Measurements from ENCODE around the gene AADACL2.
"Not testable (repeated sequence)": the region's sequence is repeated elsewhere in the genome, so short reads cannot be mapped to it uniquely, and the experiment has no call there.

AADACL2 gene

DNA sequence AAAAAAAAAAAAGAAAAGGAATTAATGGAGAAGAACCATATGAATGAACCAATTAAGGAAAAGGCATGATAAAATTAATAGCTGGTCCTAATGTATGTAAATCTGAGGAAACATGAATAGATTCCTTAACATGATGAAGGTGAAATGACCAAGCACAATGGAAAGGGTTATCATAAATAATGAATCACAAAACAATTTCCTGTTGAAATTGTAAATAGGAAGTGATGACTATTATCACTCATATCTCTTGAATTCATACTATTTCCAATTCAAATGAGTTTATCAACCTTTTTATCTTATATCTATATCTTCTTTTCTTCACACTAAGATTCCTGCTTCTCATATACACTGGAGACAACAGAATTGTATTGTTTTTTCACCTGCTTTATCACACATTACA is 32.0 kb downstream of the AADACL2 start:
- no peak for DNase-seq (ENCODE audit: low read depth in 2 of 2)

GRCh38 chr3:151766454-151766853 is 32.7 kb downstream of the AADACL2 start:
- no peak for DNase-seq (ENCODE audit: low read depth in 2 of 2)

DNA sequence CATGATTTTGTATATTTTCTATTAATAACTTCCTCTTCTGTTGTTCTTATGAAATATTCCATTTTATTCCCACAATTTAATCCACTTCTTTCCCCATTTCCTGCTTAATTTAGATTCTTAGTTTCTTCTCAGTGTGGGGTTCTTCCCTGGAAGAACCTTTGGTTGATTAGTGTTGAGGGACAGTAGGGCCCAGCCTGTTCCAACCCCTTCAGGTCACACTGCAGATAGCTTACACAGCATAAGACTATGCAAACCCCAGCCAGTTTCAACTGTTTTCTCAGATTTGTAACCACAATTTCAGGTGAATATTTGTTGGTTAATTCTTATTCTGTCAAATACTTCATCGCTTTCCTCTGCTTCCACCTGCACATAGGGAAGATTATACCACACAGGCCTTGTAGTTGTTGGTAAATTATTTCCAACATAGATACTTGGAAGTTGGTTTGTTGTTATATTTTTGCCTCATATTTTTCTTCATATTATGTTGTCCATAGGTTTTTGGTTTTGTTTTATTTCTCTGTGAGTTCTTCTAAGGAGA is 34.7 kb downstream of the AADACL2 start:
- DNase-seq (ENCODE audit: low read depth in 2 of 2), result no peak

GRCh38 chr3:151769175-151769574 is 35.4 kb downstream of the AADACL2 start:
- no peak for DNase-seq (ENCODE audit: low read depth in 2 of 2)

GRCh38 chr3:151770956-151771355 is 37.2 kb downstream of the AADACL2 start:
- no peak for DNase-seq (ENCODE audit: low read depth in 2 of 2)

GRCh38 chr3:151772825-151773480 is 39.2 kb downstream of the AADACL2 start:
- DNase-seq (ENCODE audit: low read depth in 2 of 2), result no peak

DNA sequence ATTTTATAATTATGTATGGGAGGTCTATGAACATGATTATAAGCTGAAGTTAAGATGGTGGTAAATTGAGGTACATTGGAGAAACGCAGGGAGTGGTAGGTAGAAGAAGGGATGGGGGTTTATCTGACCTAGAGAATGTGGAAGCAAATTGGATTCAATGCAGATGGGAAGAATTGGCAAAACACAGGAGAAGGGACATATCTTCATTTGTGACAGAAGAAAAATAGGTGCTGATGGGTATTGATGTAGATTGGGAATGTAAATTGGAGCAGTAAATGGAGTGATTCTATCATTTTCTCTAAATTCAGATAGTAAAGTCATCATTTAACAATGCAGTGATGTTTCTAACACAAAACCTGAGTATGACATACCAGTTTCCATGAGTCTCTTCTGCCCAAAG is 40.5 kb downstream of the AADACL2 start:
- no peak for DNase-seq (ENCODE audit: low read depth in 2 of 2)

DNA sequence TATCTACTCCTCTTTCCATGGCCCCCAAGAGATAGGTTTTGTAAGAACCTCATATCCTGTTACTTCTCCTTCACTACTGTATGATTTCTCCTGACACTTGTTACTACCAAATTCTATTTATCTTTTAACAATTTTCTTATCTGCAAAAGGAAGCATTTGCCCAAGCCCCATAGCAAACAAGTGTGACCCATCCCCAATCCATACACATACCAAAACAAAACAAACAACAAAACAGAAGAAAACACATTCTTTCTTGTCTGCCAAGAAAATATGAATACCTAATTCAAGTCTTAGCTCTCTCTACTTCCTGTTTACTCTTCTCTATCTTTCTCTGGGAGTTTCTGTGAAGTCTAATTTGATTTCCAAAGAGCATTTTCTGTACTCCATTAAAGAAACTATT is 41.2 kb downstream of the AADACL2 start:
- no peak for DNase-seq (ENCODE audit: low read depth in 2 of 2)

DNA sequence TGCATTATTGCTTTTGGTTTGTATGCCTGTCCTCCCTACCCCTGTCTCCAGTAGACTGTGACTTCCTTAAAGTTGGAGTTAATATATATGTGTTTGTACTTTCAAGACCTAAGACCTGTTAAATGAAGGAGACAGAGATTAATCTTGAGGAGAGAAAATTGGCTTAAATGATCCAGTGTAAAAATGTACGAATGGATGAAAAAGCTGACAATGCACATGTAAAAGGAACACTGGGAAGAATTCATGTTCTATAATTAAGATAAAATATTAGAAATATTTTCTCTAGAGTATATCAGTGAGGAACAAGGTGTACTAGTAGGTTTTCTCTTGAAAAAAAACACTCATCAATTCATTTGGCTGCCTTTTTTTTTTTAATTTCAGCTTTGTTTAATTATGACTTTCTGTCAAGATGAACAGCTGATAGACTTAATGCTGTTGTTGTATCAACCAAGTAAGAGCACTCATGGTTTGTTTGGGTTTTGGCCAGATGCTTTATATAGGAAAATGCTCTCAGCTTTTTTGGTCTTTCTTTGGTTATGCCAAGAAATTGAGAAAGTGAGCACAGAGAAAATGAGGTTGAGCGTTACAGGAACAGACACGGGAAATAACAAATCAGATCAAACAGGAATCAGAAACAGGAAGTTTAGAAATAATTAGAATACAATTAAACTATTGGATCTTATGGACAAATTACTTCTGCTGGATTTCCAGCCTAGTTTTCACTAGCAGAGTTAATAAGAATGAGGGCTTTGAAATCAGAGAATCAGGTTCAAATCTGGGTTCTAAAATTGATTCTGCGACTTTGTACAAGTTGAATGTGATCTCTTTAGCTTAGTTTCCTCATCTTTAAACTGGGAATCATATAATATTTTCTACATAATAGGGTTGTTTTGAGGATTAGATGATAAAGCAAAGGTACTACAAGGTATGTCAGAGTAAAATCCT is 41.9 kb downstream of the AADACL2 start:
- no peak for DNase-seq (ENCODE audit: low read depth in 2 of 2)

DNA sequence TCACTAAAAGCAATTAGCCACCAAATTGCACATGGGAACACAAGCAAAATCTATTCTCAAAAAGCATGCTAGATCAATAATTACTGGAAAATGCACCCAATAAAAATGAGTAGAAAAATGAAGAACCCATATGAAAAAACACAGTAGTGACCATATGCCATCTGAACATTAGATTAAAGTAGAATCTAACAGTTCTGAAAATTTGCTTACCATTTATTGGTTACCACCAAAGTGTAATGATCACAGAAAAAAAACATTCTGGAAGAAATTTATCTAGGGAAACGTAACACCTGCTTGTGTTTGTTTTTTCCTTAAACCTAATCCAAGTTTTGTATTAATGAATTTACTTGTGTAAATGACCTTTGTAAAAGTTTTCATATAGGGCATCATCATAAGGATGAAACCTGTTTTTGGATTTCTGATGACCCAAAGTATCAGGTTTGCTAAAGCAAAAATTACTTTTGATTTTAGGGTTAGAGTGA is 42.6 kb downstream of the AADACL2 start:
- no peak for DNase-seq (ENCODE audit: low read depth in 2 of 2)

DNA sequence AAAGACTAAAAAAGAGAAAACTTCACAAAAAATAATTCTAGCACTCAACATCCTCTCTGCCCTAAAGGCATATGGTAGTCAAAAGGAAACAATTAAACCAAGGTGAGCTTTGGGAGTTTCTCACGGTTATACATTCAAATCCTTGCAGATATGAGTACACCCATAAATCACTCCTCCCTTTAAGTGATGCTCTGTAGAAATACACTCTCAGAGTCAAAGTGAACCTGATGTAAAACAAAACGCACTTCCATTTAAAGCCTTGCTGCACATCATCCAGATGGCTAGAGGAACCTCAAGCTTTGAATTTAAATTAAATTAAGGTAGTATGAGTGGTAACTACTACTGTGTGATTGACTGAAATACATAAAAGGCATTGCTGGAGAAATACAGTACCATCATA is 44.2 kb downstream of the AADACL2 start:
- no peak for DNase-seq (ENCODE audit: low read depth in 2 of 2)

DNA sequence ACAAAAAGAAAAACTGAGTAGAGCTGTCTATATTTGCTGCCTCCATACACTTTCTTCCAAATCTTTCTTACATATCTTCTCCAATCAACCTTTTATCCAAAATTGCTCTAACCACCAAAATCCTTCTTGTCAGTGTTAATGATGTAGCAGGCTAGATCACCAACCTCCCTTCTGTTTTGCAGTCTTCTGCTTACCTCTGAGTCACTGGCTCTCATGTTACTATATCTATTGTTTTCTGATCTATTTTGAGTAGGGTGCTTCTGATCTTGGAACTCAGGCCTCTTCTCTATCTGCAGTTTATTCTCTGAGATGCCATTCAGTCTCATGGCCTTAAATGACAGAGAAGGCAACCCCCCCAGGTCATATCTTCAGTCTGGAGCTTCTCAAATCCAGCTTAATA is 53.9 kb downstream of the AADACL2 start:
- no peak for DNase-seq (ENCODE audit: low read depth in 2 of 2)

- no peak for DNase-seq (ENCODE audit: low read depth in 2 of 2)
These were observed 54.7 kb downstream of the AADACL2 start for GRCh38 chr3:151788401-151788800.

- no peak for DNase-seq (ENCODE audit: low read depth in 2 of 2)
These were observed 56.2 kb downstream of the AADACL2 start for GRCh38 chr3:151789853-151790463.

DNA sequence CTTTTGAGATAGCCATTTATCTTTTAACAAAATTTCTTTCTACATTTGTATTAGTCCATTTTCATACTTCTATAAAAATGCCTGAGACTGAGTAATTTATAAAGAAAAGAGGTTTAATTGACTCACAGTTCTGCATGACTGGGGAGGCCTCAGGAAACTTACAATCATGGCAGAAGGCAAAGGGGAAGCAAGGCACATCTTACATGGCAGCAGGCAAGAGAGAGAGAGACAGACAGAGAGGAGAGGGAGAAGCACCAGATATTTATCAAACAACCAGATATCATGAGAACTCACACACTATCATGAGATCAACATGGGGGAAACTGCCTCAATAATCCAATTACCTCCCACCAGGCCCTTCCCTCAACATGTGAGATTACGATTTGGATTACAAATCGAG is 57.0 kb downstream of the AADACL2 start:
- DNase-seq (ENCODE audit: low read depth in 2 of 2), result not testable (repeated sequence)

DNA sequence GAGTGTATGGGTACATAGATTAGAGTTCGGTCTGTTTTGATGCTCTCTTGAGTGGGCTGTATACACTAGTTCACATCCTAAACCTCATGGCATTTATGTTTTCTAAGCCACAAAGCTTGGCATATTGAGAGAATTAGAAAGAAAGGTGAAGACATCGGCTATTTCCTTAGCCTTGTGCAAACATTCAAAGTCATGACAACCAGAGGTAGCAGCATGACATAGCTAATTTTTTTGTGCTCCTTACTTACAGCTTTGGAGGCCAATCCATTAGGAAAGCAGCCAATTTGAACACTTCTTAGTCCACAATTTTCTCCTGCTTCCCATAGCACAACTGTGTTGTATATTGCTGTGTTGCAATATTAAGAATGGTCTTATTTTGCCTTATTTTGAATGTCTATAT is 58.7 kb downstream of the AADACL2 start:
- DNase-seq (ENCODE audit: low read depth in 2 of 2), result no peak

GRCh38 chr3:151793636-151794035 is 59.9 kb downstream of the AADACL2 start:
- no peak for DNase-seq (ENCODE audit: low read depth in 2 of 2)

GRCh38 chr3:151794080-151794479 is 60.4 kb downstream of the AADACL2 start:
- DNase-seq (ENCODE audit: low read depth in 2 of 2), result no peak

GRCh38 chr3:151795276-151795675 is 61.5 kb downstream of the AADACL2 start:
- no peak for DNase-seq (ENCODE audit: low read depth in 2 of 2)

DNA sequence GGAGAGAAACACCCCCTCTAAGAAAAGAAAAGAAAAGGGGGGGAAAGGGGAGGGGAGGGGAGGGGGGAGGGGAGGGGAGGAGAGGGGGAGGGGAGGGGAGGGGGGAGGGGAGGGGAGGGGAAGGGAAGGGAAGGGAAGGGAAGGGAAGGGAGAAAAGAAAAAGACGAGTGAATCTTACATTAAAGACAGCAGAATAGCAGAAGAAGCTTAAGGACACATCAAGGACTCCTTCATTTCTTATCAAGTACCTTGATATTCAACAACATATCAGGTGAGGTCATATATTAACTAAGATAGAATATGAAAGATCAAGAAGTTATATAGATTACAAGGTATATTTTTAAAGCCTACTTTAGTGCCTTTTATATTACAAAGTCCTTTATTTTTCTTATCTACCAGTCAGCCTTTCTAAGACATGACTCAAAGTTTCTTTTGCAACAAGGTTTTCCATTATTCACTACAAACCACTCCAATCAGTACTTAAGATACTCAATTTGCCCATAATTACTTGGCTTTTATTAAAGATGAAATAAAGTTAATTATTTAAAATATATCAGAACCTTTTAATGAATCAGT is 62.5 kb downstream of the AADACL2 start:
- no peak for DNase-seq (ENCODE audit: low read depth in 2 of 2)

DNA sequence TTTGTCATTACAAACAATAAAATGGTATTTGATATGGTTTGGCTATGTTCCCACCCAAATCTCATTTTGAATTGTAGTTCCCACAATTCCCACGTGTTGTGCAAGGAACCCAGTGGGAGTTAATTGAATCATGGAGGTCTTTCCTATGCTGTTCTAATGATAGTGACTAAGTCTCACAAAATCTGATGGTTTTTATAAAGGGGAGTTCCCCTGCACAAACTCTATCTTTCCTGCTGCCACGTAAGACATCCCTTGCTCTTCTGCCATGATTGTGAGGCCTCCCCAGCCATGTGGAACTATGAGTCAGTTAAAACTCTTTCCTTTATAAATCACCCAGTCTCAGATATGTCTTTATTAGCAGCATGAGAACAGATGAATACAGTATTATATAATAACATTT is 64.7 kb downstream of the AADACL2 start:
- DNase-seq (ENCODE audit: low read depth in 2 of 2), result no peak

GRCh38 chr3:151800431-151800830 is 66.7 kb downstream of the AADACL2 start:
- DNase-seq (ENCODE audit: low read depth in 2 of 2), result no peak
